GM12892 (cell line): Measurements from ENCODE around the gene CLDN19.

Source experiments
- POLR2A ChIP-seq: IDR thresholded peaks from 2 replicates; pipeline ENCODE4 v1.6.1; 2011; ENCODE audit warnings: low read depth, low read length, control low read depth
- POLR2AphosphoS5 ChIP-seq: IDR thresholded peaks from 2 replicates; pipeline ENCODE4 v1.6.1; 2011; ENCODE audit warnings: low read depth, low read length, control low read depth
- TAF1 ChIP-seq: IDR thresholded peaks from 2 replicates; pipeline ENCODE4 v1.6.1; 2011; ENCODE audit warnings: low read depth, mild to moderate bottlenecking, control low read depth, low read length, borderline replicate concordance

GRCh38 chr1:42783092-42783491, 43.1 kb upstream of the CLDN19 start:
- TF ChIP-seq POLR2A: no peak
- TF ChIP-seq TAF1: no peak
- no peak for TF ChIP-seq POLR2AphosphoS5
